HepG2 (cell line): Measurements from ENCODE around the gene EVPLL. TPM values are rescaled to one million over a fixed set of nuclear protein-coding genes. Genes with fewer than 3 reads are reported as not detected.
A peak's percentile ranks its signal among the peaks of the same experiment; 100 is the strongest.

ENCODE experiments used
- ARID3A ChIP-seq: IDR thresholded peaks from 2 replicates; pipeline ENCODE4 v1.6.1; 2012; ENCODE audit warnings: low read depth, low read length, improper control_type of control experiment
- DNMT1 ChIP-seq: sonication (generic); formaldehyde crosslinking; IDR thresholded peaks from 2 replicates; pipeline ENCODE4 v1.5.1; 2020; ENCODE audit warnings: mild to moderate bottlenecking, missing genetic modification reagents
- GPN1 ChIP-seq: sonication (generic); formaldehyde crosslinking; IDR thresholded peaks from 2 replicates; pipeline ENCODE4 v1.5.1; 2020; ENCODE audit warnings: missing genetic modification reagents, borderline replicate concordance
- HOMEZ ChIP-seq: IDR thresholded peaks from 2 replicates; pipeline ENCODE4 v1.6.1; 2016; ENCODE audit warnings: low read depth
- MTA3 ChIP-seq: sonication (generic); formaldehyde crosslinking; IDR thresholded peaks from 2 replicates; pipeline ENCODE4 v1.4.0; 2020; ENCODE audit warnings: missing genetic modification reagents
- PAX8 ChIP-seq: sonication (generic); formaldehyde crosslinking; IDR thresholded peaks from 2 replicates; pipeline ENCODE4 v1.8.0; 2022; ENCODE audit warnings: mild to moderate bottlenecking, missing genetic modification reagents, borderline replicate concordance
- REPIN1 ChIP-seq: sonication (generic); formaldehyde crosslinking; IDR thresholded peaks from 2 replicates; pipeline ENCODE4 v1.8.0; 2022; ENCODE audit warnings: missing genetic modification reagents, low read depth, mild to moderate bottlenecking, borderline replicate concordance
- SAFB2 ChIP-seq: sonication (generic); formaldehyde crosslinking; IDR thresholded peaks from 2 replicates; pipeline ENCODE4 v1.5.1; 2020; ENCODE audit warnings: missing genetic modification reagents, low read depth, mild to moderate bottlenecking, borderline replicate concordance
- SALL2 ChIP-seq: sonication (generic); formaldehyde crosslinking; IDR thresholded peaks from 2 replicates; pipeline ENCODE4 v1.8.1; 2023; ENCODE audit warnings: mild to moderate bottlenecking, missing genetic modification reagents, inconsistent platforms
- ZFP62 ChIP-seq: sonication (generic); formaldehyde crosslinking; IDR thresholded peaks from 2 replicates; pipeline ENCODE4 v1.4.0; 2020; ENCODE audit warnings: missing genetic modification reagents
- ZKSCAN8 ChIP-seq: IDR thresholded peaks from 2 replicates; pipeline ENCODE4 v1.6.1; 2016; ENCODE audit warnings: borderline replicate concordance, missing genetic modification reagents, missing compliant biosample characterization
- ZNF367 ChIP-seq: sonication (generic); formaldehyde crosslinking; IDR thresholded peaks from 2 replicates; pipeline ENCODE4 v1.4.0; 2020; ENCODE audit warnings: missing genetic modification reagents, borderline replicate concordance
- ZSCAN30 ChIP-seq: sonication (generic); formaldehyde crosslinking; IDR thresholded peaks from 2 replicates; pipeline ENCODE4 v1.5.0; 2020; ENCODE audit warnings: mild to moderate bottlenecking, missing genetic modification reagents
- polyA plus RNA-seq, 8 experiments: library from polyadenylated mRNA; depleted of rRNA in 3 of 8; stranded (reverse) in 7 of 8; unstranded in 1 of 8; fragments of >200 nt; fragmentation: Illumina TruSeq in 4 of 8; extraction: Trizol in 4 of 8; gene quantifications; 2 replicates each; pipeline versions ENCODE4 v1.2.1 to v1.2.3, GENCODE V29; 2011 to 2016; ENCODE audit warnings: low read depth in 4 of 8, missing spikeins in 1 of 8, mixed read lengths in 1 of 8; ENCODE audit not compliant: insufficient read depth in 1 of 8
- total RNA-seq, 5 experiments: library from RNA; depleted of rRNA; stranded (reverse); fragments of >200 nt; fragmentation: Illumina TruSeq; extraction: Trizol; gene quantifications; 2 replicates each; pipeline ENCODE4 v1.2.3, GENCODE V29; 2016; ENCODE audit warnings: low read depth in 1 of 5
- TF ChIP-seq, protein P1 (sequence below): sonication (generic); formaldehyde crosslinking; IDR thresholded peaks from 2 replicates; pipeline ENCODE4 v1.8.0; 2022; ENCODE audit warnings: mild to moderate bottlenecking, missing genetic modification reagents, borderline replicate concordance
- TF ChIP-seq, protein P2 (sequence below): sonication (generic); formaldehyde crosslinking; IDR thresholded peaks from 2 replicates; pipeline ENCODE4 v1.4.0; 2020; ENCODE audit warnings: mild to moderate bottlenecking, missing genetic modification reagents
- TF ChIP-seq, protein P3 (sequence below), 2 experiments: sonication (generic) in 1 of 2; formaldehyde crosslinking in 1 of 2; IDR thresholded peaks; 2 replicates each; pipeline versions ENCODE4 v1.4.0 to v1.6.1; 2016 to 2020; ENCODE audit warnings: borderline replicate concordance in 1 of 2, low read depth in 1 of 2, mild to moderate bottlenecking in 1 of 2, missing genetic modification reagents in 1 of 2

EVPLL gene
- total and polyA plus RNA-seq, 2 of the 13 experiments (the other 11 are each of a cell fraction or from before 2014, with no cell fraction given): 0.07 TPM; not detected in 1

GRCh38 chr17:18363101-18364049 lies 14.2 kb upstream of the EVPLL start, which contains the start of gene SHMT1 (continued):
- TF ChIP-seq, protein P1, sequence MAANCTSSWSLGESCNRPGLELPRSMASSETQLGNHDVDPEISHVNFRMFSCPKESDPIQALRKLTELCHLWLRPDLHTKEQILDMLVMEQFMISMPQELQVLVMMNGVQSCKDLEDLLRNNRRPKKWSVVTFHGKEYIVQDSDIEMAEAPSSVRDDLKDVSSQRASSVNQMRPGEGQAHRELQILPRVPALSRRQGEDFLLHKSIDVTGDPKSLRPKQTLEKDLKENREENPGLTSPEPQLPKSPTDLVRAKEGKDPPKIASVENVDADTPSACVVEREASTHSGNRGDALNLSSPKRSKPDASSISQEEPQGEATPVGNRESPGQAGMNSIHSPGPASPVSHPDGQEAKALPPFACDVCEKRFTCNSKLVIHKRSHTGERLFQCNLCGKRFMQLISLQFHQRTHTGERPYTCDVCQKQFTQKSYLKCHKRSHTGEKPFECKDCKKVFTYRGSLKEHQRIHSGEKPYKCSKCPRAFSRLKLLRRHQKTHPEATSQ: no peak
- TF ChIP-seq ZKSCAN8: no peak
- TF ChIP-seq ZFP62 (CRISPR knock-in tag): no peak
- TF ChIP-seq SAFB2: peak; percentile 93
- TF ChIP-seq SALL2 (CRISPR knock-in tag): peak; percentile 92
- TF ChIP-seq DNMT1 (CRISPR knock-in tag): peak; percentile 49; the same call in 1 of the 2 replicates
- TF ChIP-seq ARID3A: no peak
- TF ChIP-seq GPN1 (CRISPR knock-in tag): no peak
- TF ChIP-seq, protein P2, sequence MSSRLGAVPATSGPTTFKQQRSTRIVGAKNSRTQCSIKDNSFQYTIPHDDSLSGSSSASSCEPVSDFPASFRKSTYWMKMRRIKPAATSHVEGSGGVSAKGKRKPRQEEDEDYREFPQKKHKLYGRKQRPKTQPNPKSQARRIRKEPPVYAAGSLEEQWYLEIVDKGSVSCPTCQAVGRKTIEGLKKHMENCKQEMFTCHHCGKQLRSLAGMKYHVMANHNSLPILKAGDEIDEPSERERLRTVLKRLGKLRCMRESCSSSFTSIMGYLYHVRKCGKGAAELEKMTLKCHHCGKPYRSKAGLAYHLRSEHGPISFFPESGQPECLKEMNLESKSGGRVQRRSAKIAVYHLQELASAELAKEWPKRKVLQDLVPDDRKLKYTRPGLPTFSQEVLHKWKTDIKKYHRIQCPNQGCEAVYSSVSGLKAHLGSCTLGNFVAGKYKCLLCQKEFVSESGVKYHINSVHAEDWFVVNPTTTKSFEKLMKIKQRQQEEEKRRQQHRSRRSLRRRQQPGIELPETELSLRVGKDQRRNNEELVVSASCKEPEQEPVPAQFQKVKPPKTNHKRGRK (CRISPR knock-in tag): no peak
- no peak for TF ChIP-seq MTA3 (CRISPR knock-in tag)
- TF ChIP-seq HOMEZ (CRISPR knock-in tag): no peak
- TF ChIP-seq, protein P3, sequence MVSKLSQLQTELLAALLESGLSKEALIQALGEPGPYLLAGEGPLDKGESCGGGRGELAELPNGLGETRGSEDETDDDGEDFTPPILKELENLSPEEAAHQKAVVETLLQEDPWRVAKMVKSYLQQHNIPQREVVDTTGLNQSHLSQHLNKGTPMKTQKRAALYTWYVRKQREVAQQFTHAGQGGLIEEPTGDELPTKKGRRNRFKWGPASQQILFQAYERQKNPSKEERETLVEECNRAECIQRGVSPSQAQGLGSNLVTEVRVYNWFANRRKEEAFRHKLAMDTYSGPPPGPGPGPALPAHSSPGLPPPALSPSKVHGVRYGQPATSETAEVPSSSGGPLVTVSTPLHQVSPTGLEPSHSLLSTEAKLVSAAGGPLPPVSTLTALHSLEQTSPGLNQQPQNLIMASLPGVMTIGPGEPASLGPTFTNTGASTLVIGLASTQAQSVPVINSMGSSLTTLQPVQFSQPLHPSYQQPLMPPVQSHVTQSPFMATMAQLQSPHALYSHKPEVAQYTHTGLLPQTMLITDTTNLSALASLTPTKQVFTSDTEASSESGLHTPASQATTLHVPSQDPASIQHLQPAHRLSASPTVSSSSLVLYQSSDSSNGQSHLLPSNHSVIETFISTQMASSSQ (IDR thresholded peaks at IDR 0.05; ENCODE audit: low read depth): no peak
- TF ChIP-seq, protein P3 (CRISPR knock-in tag; IDR thresholded peaks at IDR 0.05; ENCODE audit: borderline replicate concordance): peak; percentile 19; the same call in 1 of the 2 replicates
- no peak for TF ChIP-seq PAX8 (CRISPR knock-in tag)
- peak; percentile 71; the same call in 1 of the 2 replicates for TF ChIP-seq REPIN1 (CRISPR knock-in tag)
- TF ChIP-seq ZSCAN30 (CRISPR knock-in tag): no peak
- TF ChIP-seq ZNF367 (CRISPR knock-in tag): 0 out of 2 replicates have a peak, but pooled peaks have one; percentile 44
